Adrenal gland (tissue), 19 donors: ENCODE results near the gene SMIM7. TPM values are rescaled to one million over a fixed set of nuclear protein-coding genes. Genes with fewer than 3 reads are reported as not detected.

Experiments used
- DNase-seq, 7 donors: peaks; one replicate each; pipeline ENCODE4 v3.0.0-alpha.2; 2019 to 2020
- H3K27ac ChIP-seq, 5 donors: fragments of 200-600 bp; sonication (generic) in 4 of 5; 1 replicate in 3 of 5; 2 replicates in 2 of 5; pipeline versions ENCODE4 v1.5.1 to v1.8.0; 2016 to 2020; ENCODE audit warnings: mild to moderate bottlenecking in 1 of 5
- H3K27me3 ChIP-seq: fragments of 200-600 bp; 2 replicates; pipeline ENCODE4 v1.8.0; 2021
- H3K36me3 ChIP-seq, 2 donors: fragments of 200-600 bp; replicated peaks in 1 of 2; 1 replicate in 1 of 2; 2 replicates in 1 of 2; pipeline versions ENCODE4 v1.5.1 to v1.8.0; 2018 to 2022
- H3K4me1 ChIP-seq, 2 donors: fragments of 200-600 bp; replicated peaks in 1 of 2; 1 replicate in 1 of 2; 2 replicates in 1 of 2; pipeline versions ENCODE4 v1.5.1 to v1.8.0; 2018 to 2021
- H3K4me3 ChIP-seq, 4 donors: fragments of 200-600 bp; sonication (generic) in 3 of 4; one replicate each; pipeline ENCODE4 v1.5.1; 2016 to 2018
- H3K9me3 ChIP-seq, 3 donors: fragments of 200-600 bp; sonication (generic) in 1 of 3; replicated peaks in 1 of 3; 1 replicate in 2 of 3; 2 replicates in 1 of 3; pipeline versions ENCODE4 v1.5.1 to v1.8.0; 2016 to 2021
- POLR2A ChIP-seq, 2 donors: fragments of 450-650 bp; IDR thresholded peaks; one replicate each; pipeline ENCODE4 v1.6.1; 2017; ENCODE audit warnings: antibody characterized with exemption in 2 of 2, mild to moderate bottlenecking in 2 of 2, moderate library complexity in 1 of 2
- WGBS, 4 donors: extraction: QIAGEN DNeasy Blood & Tissue Kit in 2 of 4; methylation state at CpG; one replicate each; pipeline versions ENCODE4 v1.1.5 to v1.1.7; 2013 to 2017; 5-methylcytosine and 5-hydroxymethylcytosine counted together
- intact Hi-C, 2 donors: fragments of 100-400 bp; cut with DNase I; formaldehyde crosslinking; loops; one replicate each; pipeline versions ENCODE4 v1.14.1 to v1.15.0; 2022 to 2023
- long read RNA-seq, 10 donors: library from polyadenylated mRNA in 3 of 10; unstranded in 2 of 10; stranded (forward) in 1 of 10; transcript quantifications; one replicate each; pipeline ENCODE4 v2.0.0 and lab custom pipeline, GENCODE V29; 2021 to 2026
- polyA plus RNA-seq, 3 donors: library from polyadenylated mRNA; stranded (reverse); fragments of 200-250 nt in 2 of 3; fragments of 350-450 nt in 1 of 3; fragmentation: Illumina TruSeq in 1 of 3; extraction: RNeasy Lipid Tissue Mini Kit (QIAGEN cat#74804) in 1 of 3; gene quantifications; one replicate each; pipeline ENCODE4 v1.2.3, GENCODE V29; 2013 to 2014
- total RNA-seq, 9 donors: library from RNA; depleted of rRNA in 4 of 9; stranded (reverse); fragments of >200 nt in 4 of 9; fragments of 120-200 nt in 1 of 9; fragmentation: NEBNext Ultra II Directional in 1 of 9; extraction: Animal tissue kit (Norgen Biotek cat#: 25700) in 1 of 9; gene quantifications; one replicate each; pipeline versions ENCODE4 v1.1.0 to v1.2.4, GENCODE V29; 2013 to 2023
- TF ChIP-seq, protein P1 (sequence below), 6 experiments: fragments of 450-650 bp in 4 of 6; fragments of 200-600 bp in 2 of 6; sonication (generic) in 1 of 6; IDR thresholded peaks; 1 replicate in 5 of 6; 2 replicates in 1 of 6; pipeline versions ENCODE4 v1.5.1 to v1.8.0; 2016 to 2021; ENCODE audit warnings: antibody characterized with exemption in 6 of 6, mild to moderate bottlenecking in 2 of 6, moderate library complexity in 1 of 6
- donor health status: healthy with polysubstance abuse.
- donor health status: Bipolar disorder and iron deficiency.
- donor health status: DM: yes; HTN: yes; CAD: no.
- donor health status: DM: no; HTN: no; CAD: no.
- donor health status: DM: no; HTN: no; CAD: no.
- donor health status: DM: yes; HTN: yes; CAD: no.

Gene SMIM7
- 100 to 1,000 TPM in 3 of 9 donors, 10 to 100 TPM in 6; 76.0 to 136 (median 92.0) TPM for total RNA-seq
- 100 to 1,000 TPM in 1 of 3 donors, 10 to 100 TPM in 2; 82.9 to 102 (median 87.3) TPM for polyA plus RNA-seq
- long read RNA-seq, donor 1, transcript SMIM7-208 (5 exons, 2,776 nt) = major isoform, 33 of 61 reads
- long read RNA-seq, donor 1, transcript SMIM7-214 (4 exons, 1,075 nt) = minor isoform, 7 of 61 reads
- long read RNA-seq, donor 1, partial matches to known transcripts = 6 of 61 reads
- long read RNA-seq, donor 1, other reads (novel, unspliced or antisense) = 0 of 61 reads
- long read RNA-seq, donor 2, transcript SMIM7-208 (5 exons, 2,776 nt) = major isoform, 28 of 49 reads
- long read RNA-seq, donor 2, transcript SMIM7-214 (4 exons, 1,075 nt) = minor isoform, 7 of 49 reads
- long read RNA-seq, donor 2, partial matches to known transcripts = 6 of 49 reads
- long read RNA-seq, donor 2, other reads (novel, unspliced or antisense) = 0 of 49 reads
- long read RNA-seq, donor 3, transcript SMIM7-208 (5 exons, 2,776 nt) = major isoform, 28 of 44 reads
- long read RNA-seq, donor 3, transcript SMIM7-214 (4 exons, 1,075 nt) = minor isoform, 6 of 44 reads
- long read RNA-seq, donor 3, partial matches to known transcripts = 0 of 44 reads
- long read RNA-seq, donor 3, other reads (novel, unspliced or antisense) = 5 of 44 reads
- long read RNA-seq, donor 4, transcript SMIM7-214 (4 exons, 1,075 nt) = minor isoform, 8 of 96 reads
- long read RNA-seq, donor 4, transcript SMIM7-207 (6 exons, 1,126 nt) = minor isoform, 5 of 96 reads
- long read RNA-seq, donor 4, transcript SMIM7-208 (5 exons, 2,776 nt) = major isoform, 62 of 96 reads
- long read RNA-seq, donor 4, partial matches to known transcripts = 1 of 96 reads
- long read RNA-seq, donor 4, other reads (novel, unspliced or antisense) = 12 of 96 reads
- long read RNA-seq, donor 5, transcript SMIM7-210 (6 exons, 1,065 nt) = minor isoform, 6 of 138 reads
- long read RNA-seq, donor 5, transcript SMIM7-214 (4 exons, 1,075 nt) = minor isoform, 11 of 138 reads
- long read RNA-seq, donor 5, transcript SMIM7-208 (5 exons, 2,776 nt) = major isoform, 99 of 138 reads
- long read RNA-seq, donor 5, partial matches to known transcripts = 1 of 138 reads
- long read RNA-seq, donor 5, other reads (novel, unspliced or antisense) = 9 of 138 reads
- long read RNA-seq, donor 6, transcript SMIM7-208 (5 exons, 2,776 nt) = major isoform, 38 of 53 reads
- long read RNA-seq, donor 6, partial matches to known transcripts = 2 of 53 reads
- long read RNA-seq, donor 6, other reads (novel, unspliced or antisense) = 4 of 53 reads
- long read RNA-seq, donor 7, transcript SMIM7-214 (4 exons, 1,075 nt) = minor isoform, 5 of 26 reads
- long read RNA-seq, donor 7, transcript SMIM7-208 (5 exons, 2,776 nt) = major isoform, 16 of 26 reads
- long read RNA-seq, donor 7, partial matches to known transcripts = 0 of 26 reads
- long read RNA-seq, donor 7, other reads (novel, unspliced or antisense) = 0 of 26 reads
- long read RNA-seq, donor 8, transcript SMIM7-208 (5 exons, 2,776 nt) = major isoform, 35 of 77 reads
- long read RNA-seq, donor 8, transcript SMIM7-214 (4 exons, 1,075 nt) = minor isoform, 9 of 77 reads
- long read RNA-seq, donor 8, partial matches to known transcripts = 15 of 77 reads
- long read RNA-seq, donor 8, other reads (novel, unspliced or antisense) = 7 of 77 reads
- long read RNA-seq, donor 9, transcript SMIM7-208 (5 exons, 2,776 nt) = major isoform, 38 of 65 reads
- long read RNA-seq, donor 9, partial matches to known transcripts = 5 of 65 reads
- long read RNA-seq, donor 9, other reads (novel, unspliced or antisense) = 6 of 65 reads
- long read RNA-seq, donor 10, transcript SMIM7-208 (5 exons, 2,776 nt) = major isoform, 20 of 34 reads
- long read RNA-seq, donor 10, transcript SMIM7-214 (4 exons, 1,075 nt) = minor isoform, 5 of 34 reads
- long read RNA-seq, donor 10, partial matches to known transcripts = 6 of 34 reads
- long read RNA-seq, donor 10, other reads (novel, unspliced or antisense) = 0 of 34 reads

DNA sequence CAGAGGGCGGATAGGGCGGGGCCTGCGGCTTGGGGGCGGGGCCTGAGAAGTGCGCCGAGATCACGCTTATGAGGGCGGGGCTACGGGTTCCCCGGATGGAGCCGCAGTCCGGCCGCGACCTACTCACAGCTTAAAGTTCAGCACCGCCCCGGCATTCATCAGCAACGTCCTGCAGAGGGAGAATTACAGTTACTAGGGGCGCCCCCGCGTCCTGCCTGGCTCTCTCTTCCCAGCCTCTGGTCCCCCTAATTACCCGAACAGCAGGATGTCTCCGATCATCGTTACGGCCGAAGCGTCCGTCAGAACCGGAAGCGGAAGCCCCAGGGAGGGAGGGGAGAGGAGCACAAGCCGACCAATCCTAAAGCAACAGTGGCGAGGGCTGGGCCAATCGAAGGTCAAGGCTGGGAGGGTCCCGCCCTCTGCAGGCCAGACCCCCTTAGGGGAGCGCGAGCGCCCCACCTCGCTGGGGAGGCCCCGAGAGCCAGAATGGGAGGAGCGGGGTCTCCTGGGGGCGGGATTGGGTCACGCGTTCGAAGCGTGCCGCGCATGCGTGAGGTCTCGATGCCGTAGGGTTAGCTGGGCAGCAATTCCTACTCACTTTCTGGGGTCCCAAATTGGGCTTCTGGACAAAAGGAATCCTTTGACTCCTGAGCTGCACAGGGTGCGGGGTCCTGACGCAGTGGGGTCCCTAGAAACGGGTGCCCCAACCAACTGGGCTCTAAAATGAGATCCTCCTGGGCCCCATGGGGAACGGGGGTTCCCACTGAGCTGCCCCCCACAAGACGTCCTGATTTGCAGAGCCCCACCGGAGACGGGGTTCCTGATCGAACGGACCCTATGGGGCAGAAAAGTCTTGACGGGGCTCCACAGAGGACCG lies at the start of gene SMIM7:
TSS of gene SMIM7 (minus strand) at position 313 of the 877 bp plus-strand sequence. CDS start at position 279, 34 bp downstream.
- intact Hi-C loops = no loop called here
- peak; percentile 98 to 99 (median 99) for DNase-seq
- Histone ChIP-seq H3K9me3 (no peaks in the 10 kb centered on the region), H3K27me3 (no peaks in the 10 kb centered on the region), H3K4me1 (peaks cover 7 to 19% of the 10 kb centered on the region in 2 donors), H3K36me3 (peaks cover 0 to 32% of the 10 kb centered on the region in 2 donors), H3K27ac (peak within 1 kb of the TSS; percentile 68 to 99 (median 80)), H3K4me3 (peak within 1 kb of the TSS; percentile 29 to 80 (median 66))
- TF ChIP-seq, protein P1, sequence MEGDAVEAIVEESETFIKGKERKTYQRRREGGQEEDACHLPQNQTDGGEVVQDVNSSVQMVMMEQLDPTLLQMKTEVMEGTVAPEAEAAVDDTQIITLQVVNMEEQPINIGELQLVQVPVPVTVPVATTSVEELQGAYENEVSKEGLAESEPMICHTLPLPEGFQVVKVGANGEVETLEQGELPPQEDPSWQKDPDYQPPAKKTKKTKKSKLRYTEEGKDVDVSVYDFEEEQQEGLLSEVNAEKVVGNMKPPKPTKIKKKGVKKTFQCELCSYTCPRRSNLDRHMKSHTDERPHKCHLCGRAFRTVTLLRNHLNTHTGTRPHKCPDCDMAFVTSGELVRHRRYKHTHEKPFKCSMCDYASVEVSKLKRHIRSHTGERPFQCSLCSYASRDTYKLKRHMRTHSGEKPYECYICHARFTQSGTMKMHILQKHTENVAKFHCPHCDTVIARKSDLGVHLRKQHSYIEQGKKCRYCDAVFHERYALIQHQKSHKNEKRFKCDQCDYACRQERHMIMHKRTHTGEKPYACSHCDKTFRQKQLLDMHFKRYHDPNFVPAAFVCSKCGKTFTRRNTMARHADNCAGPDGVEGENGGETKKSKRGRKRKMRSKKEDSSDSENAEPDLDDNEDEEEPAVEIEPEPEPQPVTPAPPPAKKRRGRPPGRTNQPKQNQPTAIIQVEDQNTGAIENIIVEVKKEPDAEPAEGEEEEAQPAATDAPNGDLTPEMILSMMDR (IDR thresholded peaks at IDR 0.05) = peak in 1 of 6 experiments; percentile 26
- peak; percentile 83 to 85 for TF ChIP-seq POLR2A (IDR thresholded peaks at IDR 0.05)
- WGBS, 4 donors = 0 to 2% (median 1%) methylated on average over 21 to 60 of the region's 60 CpGs

GRCh38 chr19:16703677-16704076 lies 43.7 kb upstream of the SMIM7 start:
- no peak overlapping the region for H3K4me3 ChIP-seq
- H3K27ac ChIP-seq = no peak overlapping the region
- H3K36me3 ChIP-seq = no peaks in the 10 kb centered on the region
- 79 to 83% (median 80%) methylated on average over 4 of the region's 4 CpGs for WGBS, 4 donors
- no peaks in the 10 kb centered on the region for H3K9me3 ChIP-seq
- no peak for DNase-seq
- H3K27me3 ChIP-seq = no peaks in the 10 kb centered on the region
- intact Hi-C loops = no loop called here
- H3K4me1 ChIP-seq = no peaks in the 10 kb centered on the region
- TF ChIP-seq POLR2A (IDR thresholded peaks at IDR 0.05) = no peak
- TF ChIP-seq, protein P1 (IDR thresholded peaks at IDR 0.05) = no peak

- no peaks in the 10 kb centered on the region for H3K36me3 ChIP-seq
- intact Hi-C loops = no loop called here
- H3K27ac ChIP-seq = no peak overlapping the region
- 56 to 72% (median 66%) methylated on average over 4 to 6 of the region's 6 CpGs for WGBS, 4 donors
- H3K4me3 ChIP-seq = no peak overlapping the region
- no peaks in the 10 kb centered on the region for H3K9me3 ChIP-seq
- H3K27me3 ChIP-seq = no peaks in the 10 kb centered on the region
- H3K4me1 ChIP-seq = no peaks in the 10 kb centered on the region
- DNase-seq = no peak
- no peak for TF ChIP-seq POLR2A (IDR thresholded peaks at IDR 0.05)
- TF ChIP-seq, protein P1 (IDR thresholded peaks at IDR 0.05) = no peak
Measured at GRCh38 chr19:16702123-16702522, 42.2 kb upstream of the SMIM7 start.
